HG03520 (cell line): ENCODE measurements around the gene PEAK1.
"Not testable (repeated sequence)": the region's sequence is repeated elsewhere in the genome, so short reads cannot be mapped to it uniquely, and the experiment has no call there.

Source experiments
- ATAC-seq: cut with Tn5 transposase; IDR thresholded peaks from one replicate; pipeline ENCODE4 v1.9.1; 2021; ENCODE audit warnings: mild to moderate bottlenecking, moderate library complexity; ENCODE audit not compliant: unreplicated experiment

The PEAK1 gene

GRCh38 chr15:77181305-77182074, 238.4 kb downstream of the PEAK1 start:
- no peak for ATAC-seq

GRCh38 chr15:77180757-77181156, 239.1 kb downstream of the PEAK1 start:
- no peak for ATAC-seq

- no peak for ATAC-seq
These were observed 239.6 kb downstream of the PEAK1 start for GRCh38 chr15:77180270-77180669.

GRCh38 chr15:77179541-77179998, 240.3 kb downstream of the PEAK1 start:
- peak; percentile 49 for ATAC-seq

- no peak for ATAC-seq
These were observed 241.5 kb downstream of the PEAK1 start for GRCh38 chr15:77178411-77178810.

GRCh38 chr15:77176148-77176547, 243.8 kb downstream of the PEAK1 start:
- ATAC-seq = not testable (repeated sequence)

GRCh38 chr15:77173487-77173886, 246.4 kb downstream of the PEAK1 start:
- no peak for ATAC-seq

- ATAC-seq = no peak
These were observed 248.5 kb downstream of the PEAK1 start for GRCh38 chr15:77171221-77171967.

- ATAC-seq = no peak
These were observed 251.3 kb downstream of the PEAK1 start for GRCh38 chr15:77168616-77169015.

- no peak for ATAC-seq
These were observed 251.8 kb downstream of the PEAK1 start for GRCh38 chr15:77168141-77168540.

GRCh38 chr15:77167406-77167805, 252.5 kb downstream of the PEAK1 start:
- no peak for ATAC-seq

- ATAC-seq = no peak
These were observed 256.0 kb downstream of the PEAK1 start for GRCh38 chr15:77163781-77164384.

GRCh38 chr15:77162872-77163633, 256.9 kb downstream of the PEAK1 start:
- ATAC-seq = no peak

- ATAC-seq = no peak
These were observed 259.1 kb downstream of the PEAK1 start for GRCh38 chr15:77160562-77161478.

- ATAC-seq = not testable (repeated sequence)
These were observed 263.9 kb downstream of the PEAK1 start for GRCh38 chr15:77156000-77156399.

GRCh38 chr15:77148191-77148590, 271.7 kb downstream of the PEAK1 start:
- ATAC-seq = no peak

- ATAC-seq = no peak
These were observed 274.5 kb downstream of the PEAK1 start for GRCh38 chr15:77145370-77145769.

GRCh38 chr15:77144492-77145070, 275.3 kb downstream of the PEAK1 start:
- ATAC-seq = no peak

- no peak for ATAC-seq
These were observed 275.9 kb downstream of the PEAK1 start for GRCh38 chr15:77144026-77144425.

- no peak for ATAC-seq
These were observed 276.3 kb downstream of the PEAK1 start for GRCh38 chr15:77143616-77144015.
